Heart left ventricle (tissue), 16 donors: ENCODE data around the gene RTBDN. TPM values are rescaled to one million over a fixed set of nuclear protein-coding genes. Genes with fewer than 3 reads are reported as not detected.
A peak's percentile ranks its signal among the peaks of the same experiment; 100 is the strongest.

ENCODE experiments used
- ATAC-seq, 4 donors: fragments of 200-7000 bp; cut with Tn5 transposase; one replicate each; pipeline ENCODE4 v1.9.1; 2020 to 2022; ENCODE audit warnings: moderate library complexity in 4 of 4, mild to moderate bottlenecking in 3 of 4, moderate number of reproducible peaks in 1 of 4
- DNase-seq, 5 donors: peaks; one replicate each; pipeline ENCODE4 v3.0.0-alpha.2; 2020
- H3K27ac ChIP-seq, 12 donors: fragments of 200-600 bp; sonication (generic) in 4 of 12; one replicate each; pipeline versions ENCODE4 v1.5.0 to v1.8.0; 2016 to 2022; ENCODE audit warnings: mild to moderate bottlenecking in 2 of 12
- H3K27me3 ChIP-seq, 9 donors: fragments of 200-600 bp; sonication (generic) in 2 of 9; one replicate each; pipeline versions ENCODE4 v1.5.1 to v1.8.0; 2016 to 2022; ENCODE audit warnings: mild to moderate bottlenecking in 3 of 9
- H3K36me3 ChIP-seq, 9 donors: fragments of 200-600 bp; sonication (generic) in 2 of 9; one replicate each; pipeline versions ENCODE4 v1.5.0 to v1.8.0; 2018 to 2022; ENCODE audit warnings: mild to moderate bottlenecking in 2 of 9
- H3K4me1 ChIP-seq, 12 donors: fragments of 200-600 bp; sonication (generic) in 4 of 12; one replicate each; pipeline versions ENCODE4 v1.5.0 to v1.8.0; 2016 to 2022; ENCODE audit warnings: mild to moderate bottlenecking in 3 of 12
- H3K4me3 ChIP-seq, 12 donors: fragments of 200-600 bp; sonication (generic) in 4 of 12; one replicate each; pipeline versions ENCODE4 v1.5.0 to v1.8.0; 2017 to 2022; ENCODE audit warnings: mild to moderate bottlenecking in 9 of 12, moderate library complexity in 4 of 12
- H3K9me3 ChIP-seq, 12 donors: fragments of 200-600 bp; sonication (generic) in 4 of 12; one replicate each; pipeline versions ENCODE4 v1.5.0 to v1.8.0; 2016 to 2022; ENCODE audit warnings: mild to moderate bottlenecking in 1 of 12
- CTCF ChIP-seq, 12 donors: fragments of 200-600 bp; sonication (generic) in 4 of 12; IDR thresholded peaks; one replicate each; pipeline versions ENCODE4 v1.5.0 to v1.8.0; 2018 to 2022; ENCODE audit warnings: antibody characterized with exemption in 12 of 12, mild to moderate bottlenecking in 5 of 12
- POLR2A ChIP-seq, 2 donors: fragments of 450-650 bp; IDR thresholded peaks; one replicate each; pipeline ENCODE4 v1.6.1; 2017; ENCODE audit warnings: antibody characterized with exemption in 2 of 2, mild to moderate bottlenecking in 2 of 2, moderate library complexity in 2 of 2
- WGBS, 4 donors: extraction: QIAGEN DNeasy Blood & Tissue Kit in 2 of 4; methylation state at CpG; one replicate each; pipeline versions ENCODE4 v1.1.5 to v1.1.7; 2013 to 2018; 5-methylcytosine and 5-hydroxymethylcytosine counted together
- intact Hi-C, 10 donors: fragments of 100-400 bp; cut with DNase I; formaldehyde crosslinking; loops; one replicate each; pipeline versions ENCODE4 v1.11.1 to v1.14.2; 2022
- polyA plus RNA-seq, 2 donors: library from polyadenylated mRNA; stranded (reverse); fragments of 200-250 nt; gene quantifications; one replicate each; pipeline ENCODE4 v1.2.3, GENCODE V29; 2013
- total RNA-seq, 9 donors: library from RNA; depleted of rRNA in 2 of 9; stranded (reverse); fragments of >200 nt in 2 of 9; fragmentation: NEBNext Ultra II Directional in 3 of 9; extraction: Animal tissue kit (Norgen Biotek cat#: 25700) in 3 of 9; gene quantifications; one replicate each; pipeline versions ENCODE4 v1.1.0 to v1.2.4, GENCODE V29; 2016 to 2023
- donor health status: ischemic (EF 13 %, LVEDD 7.1; RV severe dilation, severe dysfunction).
- donor health status: healthy with polysubstance abuse.
- donor health status: DM: no; HTN: yes; CAD: no.
- donor health status: DM: no; HTN: no; CAD: no.
- donor health status: ischemic (EF 25% LVEDD 6.9; RV normal size, moderate dysfunction).
- donor health status: ischemic (EF 25% LVEDD 5.7; RV mildly dilated, moderate dysfunction).
- donor health status: healthy.
- donor health status: DM: yes; HTN: yes; CAD: no.
- donor health status: ischemic (EF 35%, LVEDD 5.7; RV mildly dilated, moderate dysfunction).
- donor health status: nonischemic (EF 11% LVEDD 7.7; RV severe dilation, severe dysfunction).
- donor health status: DM: yes; HTN: yes; CAD: no.
- donor health status: PGD.
- donor health status: ischemic (EF 29% LVEDD 5.4; RV normal size, mild dysfunction).
- donor health status: nonischemic (EF 23%, LVEDD 6.1; RV moderate dilation, normal function).

The RTBDN gene
- total and polyA plus RNA-seq, 11 donors, result not detected

GRCh38 chr19:12793290-12794195 is 40.8 kb downstream of the RTBDN start:
- Histone ChIP-seq H3K4me3 (peak overlapping the region; percentile 43 to 99 (median 84)), H3K9me3 (no peaks in the 10 kb centered on the region), H3K36me3 (peaks cover 0 to 19% (median 12%) of the 10 kb centered on the region in 9 donors), H3K27ac (peak overlapping the region; percentile 95 to 100 (median 99)), H3K4me1 (peaks cover 3 to 49% (median 31%) of the 10 kb centered on the region in 12 donors), H3K27me3 (no peaks in the 10 kb centered on the region)
- 0 to 1% (median 0%) methylated on average over 25 to 81 of the region's 81 CpGs for WGBS, 4 donors
- peak in 3 of 12 donors; percentile 16 to 25 (median 23) for TF ChIP-seq CTCF (IDR thresholded peaks at IDR 0.05)
- TF ChIP-seq POLR2A (IDR thresholded peaks at IDR 0.05), result peak in 1 of 2 donors; percentile 78
- ATAC-seq, result peak; percentile 35 to 54 (median 45)
- DNase-seq, result peak; percentile 94 to 97 (median 95)
- intact Hi-C loops, result loop anchor here in 3 of 10 donors (2.0 kb wide), 2 partner anchors 15 to 17 kb away; no protein-coding TSS in a partner anchor

- no peak for ATAC-seq
- H3K36me3 ChIP-seq, result peaks cover 0 to 12% (median 8%) of the 10 kb centered on the region in 9 donors
- 0 to 1% (median 0%) methylated on average over 22 of the region's 22 CpGs for WGBS, 4 donors
- no peak for TF ChIP-seq POLR2A (IDR thresholded peaks at IDR 0.05)
- TF ChIP-seq CTCF (IDR thresholded peaks at IDR 0.05), result no peak
- peak overlapping the region; percentile 43 to 99 (median 84) for H3K4me3 ChIP-seq
- H3K27ac ChIP-seq, result peak overlapping the region; percentile 95 to 100 (median 99)
- H3K27me3 ChIP-seq, result no peaks in the 10 kb centered on the region
- DNase-seq, result no peak
- intact Hi-C loops, result loop anchor here in 1 of 10 donors (2.0 kb wide), 1 partner anchor 14 kb away; no protein-coding TSS in a partner anchor
- peaks cover 3 to 56% (median 38%) of the 10 kb centered on the region in 12 donors for H3K4me1 ChIP-seq
- no peaks in the 10 kb centered on the region for H3K9me3 ChIP-seq
Measured at GRCh38 chr19:12792853-12793289, 41.5 kb downstream of the RTBDN start.

GRCh38 chr19:12792051-12792852 is 42.1 kb downstream of the RTBDN start:
- peak in 1 of 2 donors; percentile 16 for TF ChIP-seq POLR2A (IDR thresholded peaks at IDR 0.05)
- TF ChIP-seq CTCF (IDR thresholded peaks at IDR 0.05), result no peak
- Histone ChIP-seq H3K4me3 (peak overlapping the region; percentile 43 to 99 (median 84)), H3K27ac (peak overlapping the region; percentile 95 to 100 (median 99)), H3K4me1 (peaks cover 3 to 62% (median 42%) of the 10 kb centered on the region in 12 donors), H3K36me3 (peaks cover 0 to 12% (median 5%) of the 10 kb centered on the region in 9 donors), H3K9me3 (no peaks in the 10 kb centered on the region), H3K27me3 (no peaks in the 10 kb centered on the region)
- intact Hi-C loops, result loop anchor here in 1 of 10 donors (2.0 kb wide), 1 partner anchor 13 kb away; no protein-coding TSS in a partner anchor
- DNase-seq (peak; percentile 63 to 87 (median 75)), ATAC-seq (no peak)
- 0% methylated on average over 35 to 84 of the region's 84 CpGs for WGBS, 4 donors
